Subcutaneous abdominal adipose tissue (tissue), 5 donors: ENCODE measurements around the gene ZFP64.

Source experiments
- H3K27ac ChIP-seq: one replicate; pipeline ENCODE4 v1.7.0; 2013; ENCODE audit warnings: low read depth, mild to moderate bottlenecking, inconsistent platforms, low read length, moderate library complexity
- H3K27me3 ChIP-seq, 5 donors: one replicate each; pipeline ENCODE4 v1.7.0; 2013; ENCODE audit warnings: low read length in 5 of 5, inconsistent platforms in 1 of 5; ENCODE audit not compliant: control insufficient read depth in 5 of 5, insufficient read depth in 4 of 5
- H3K36me3 ChIP-seq, 5 donors: one replicate each; pipeline ENCODE4 v1.7.0; 2013; ENCODE audit warnings: low read length in 5 of 5; ENCODE audit not compliant: control insufficient read depth in 5 of 5, insufficient read depth in 5 of 5
- H3K4me1 ChIP-seq, 5 donors: one replicate each; pipeline ENCODE4 v1.7.0; 2013; ENCODE audit warnings: low read length in 5 of 5, mild to moderate bottlenecking in 3 of 5, moderate library complexity in 1 of 5; ENCODE audit not compliant: control insufficient read depth in 5 of 5, insufficient read depth in 5 of 5
- H3K4me3 ChIP-seq, 5 donors: one replicate each; pipeline ENCODE4 v1.7.0; 2013; ENCODE audit warnings: low read length in 5 of 5, low read depth in 1 of 5
- H3K9ac ChIP-seq, 5 donors: one replicate each; pipeline ENCODE4 v1.7.0; 2013; ENCODE audit warnings: low read length in 5 of 5, mild to moderate bottlenecking in 4 of 5, moderate library complexity in 3 of 5
- H3K9me3 ChIP-seq, 5 donors: one replicate each; pipeline ENCODE4 v1.7.0; 2013; ENCODE audit warnings: low read length in 5 of 5; ENCODE audit not compliant: control insufficient read depth in 5 of 5
- donor health status: healthy.
- donor health status: healthy.
- donor health status: healthy.
- donor health status: healthy.
- donor health status: healthy.

ZFP64 gene

DNA sequence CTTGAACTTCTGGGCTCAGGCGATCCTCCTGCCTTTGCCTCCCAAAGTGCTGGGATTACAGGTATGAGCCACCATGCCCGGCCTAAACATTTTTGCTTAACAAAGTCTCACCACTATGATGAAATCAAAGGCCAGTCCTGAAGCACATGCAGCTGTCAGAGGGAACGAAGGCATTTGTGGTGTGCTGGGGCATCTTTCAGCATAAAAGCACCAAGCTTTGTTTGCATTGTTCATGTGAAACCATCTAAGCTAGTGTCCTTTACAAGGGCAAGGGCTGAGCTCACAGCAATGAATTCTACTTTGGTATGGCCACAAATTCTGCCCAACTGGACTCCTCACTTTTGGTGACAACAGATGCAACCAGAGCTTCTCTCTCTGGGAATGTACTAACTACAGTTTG lies 66.8 kb downstream of the ZFP64 start:
- Histone ChIP-seq H3K4me1 (no peaks in the 10 kb centered on the region), H3K36me3 (peaks cover 0 to 3% (median 0%) of the 10 kb centered on the region in 5 donors), H3K27me3 (no peaks in the 10 kb centered on the region), H3K27ac (no peak overlapping the region), H3K9me3 (peaks cover 0 to 7% (median 2%) of the 10 kb centered on the region in 5 donors), H3K9ac (no peak overlapping the region), H3K4me3 (no peak overlapping the region)

- no peak overlapping the region for H3K9ac ChIP-seq
- H3K36me3 ChIP-seq, result peaks cover 3 to 11% (median 5%) of the 10 kb centered on the region in 5 donors
- no peaks in the 10 kb centered on the region for H3K4me1 ChIP-seq
- H3K9me3 ChIP-seq, result peaks cover 0 to 9% (median 2%) of the 10 kb centered on the region in 5 donors
- no peaks in the 10 kb centered on the region for H3K27me3 ChIP-seq
- no peak overlapping the region for H3K27ac ChIP-seq
- no peak overlapping the region for H3K4me3 ChIP-seq
Observed at GRCh38 chr20:52118696-52119095, 72.9 kb downstream of the ZFP64 start.

DNA sequence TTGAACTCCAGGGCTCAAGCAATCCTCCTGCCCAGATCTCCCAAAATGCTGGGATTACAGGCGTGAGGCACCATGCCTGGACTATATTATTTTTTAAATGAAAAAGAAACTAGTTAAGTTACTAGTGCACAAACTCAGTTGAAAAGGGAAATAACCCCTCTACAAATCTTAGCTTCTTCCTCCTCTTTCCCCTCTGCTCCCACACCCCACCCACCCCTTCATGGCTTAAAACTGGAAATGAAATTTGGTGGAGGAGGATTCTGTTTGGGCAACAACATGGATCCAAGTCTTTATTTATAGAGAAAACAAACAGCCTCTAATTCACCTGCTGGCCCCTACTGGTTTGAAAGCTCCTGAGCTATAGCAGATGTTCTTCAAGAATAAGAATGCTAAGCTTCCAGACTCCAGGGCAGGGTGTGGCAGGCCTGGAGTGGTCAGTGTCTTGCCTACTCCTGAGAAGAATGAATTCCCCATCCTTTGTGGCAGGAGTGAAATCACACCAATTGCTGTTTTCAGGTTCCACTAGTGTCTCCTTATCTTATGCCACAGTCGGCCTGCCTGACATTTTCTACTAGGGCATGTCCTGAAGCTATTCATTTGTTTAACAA lies 73.5 kb downstream of the ZFP64 start:
- H3K27ac ChIP-seq, result no peak overlapping the region
- H3K36me3 ChIP-seq, result peaks cover 3 to 11% (median 5%) of the 10 kb centered on the region in 5 donors
- peaks cover 0 to 9% (median 2%) of the 10 kb centered on the region in 5 donors for H3K9me3 ChIP-seq

DNA sequence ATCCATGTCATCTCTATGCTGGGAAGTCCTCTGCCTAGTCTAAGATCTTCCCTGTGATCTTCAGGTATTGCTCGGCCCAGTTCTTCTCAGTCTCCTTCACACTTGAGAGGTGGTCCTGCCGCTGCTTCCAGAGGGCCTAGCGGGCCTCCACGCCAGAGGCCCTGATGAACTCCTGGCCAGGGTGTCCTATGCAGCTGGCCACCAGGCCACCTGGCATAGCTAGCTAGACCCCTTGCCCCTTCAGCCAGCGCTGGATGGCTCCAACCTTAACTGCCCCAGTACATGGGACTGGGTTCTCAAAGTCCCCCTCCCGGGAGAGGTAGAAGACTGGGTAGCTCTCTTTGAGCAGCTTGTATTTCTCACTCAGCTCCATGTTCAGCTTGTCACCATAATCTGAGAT lies 81.1 kb downstream of the ZFP64 start:
- Histone ChIP-seq H3K9ac (no peak overlapping the region), H3K27me3 (peaks cover 10 to 14% (median 11%) of the 10 kb centered on the region in 5 donors), H3K27ac (no peak overlapping the region), H3K4me3 (no peak overlapping the region), H3K36me3 (peaks cover 0 to 3% (median 0%) of the 10 kb centered on the region in 5 donors), H3K9me3 (no peaks in the 10 kb centered on the region), H3K4me1 (peaks cover 0 to 7% (median 7%) of the 10 kb centered on the region in 5 donors)

More for the DNA sequence above, 73.5 kb downstream of the ZFP64 start:
- Histone ChIP-seq H3K4me3 (no peak overlapping the region), H3K27me3 (no peaks in the 10 kb centered on the region), H3K9ac (no peak overlapping the region), H3K4me1 (no peaks in the 10 kb centered on the region)

DNA sequence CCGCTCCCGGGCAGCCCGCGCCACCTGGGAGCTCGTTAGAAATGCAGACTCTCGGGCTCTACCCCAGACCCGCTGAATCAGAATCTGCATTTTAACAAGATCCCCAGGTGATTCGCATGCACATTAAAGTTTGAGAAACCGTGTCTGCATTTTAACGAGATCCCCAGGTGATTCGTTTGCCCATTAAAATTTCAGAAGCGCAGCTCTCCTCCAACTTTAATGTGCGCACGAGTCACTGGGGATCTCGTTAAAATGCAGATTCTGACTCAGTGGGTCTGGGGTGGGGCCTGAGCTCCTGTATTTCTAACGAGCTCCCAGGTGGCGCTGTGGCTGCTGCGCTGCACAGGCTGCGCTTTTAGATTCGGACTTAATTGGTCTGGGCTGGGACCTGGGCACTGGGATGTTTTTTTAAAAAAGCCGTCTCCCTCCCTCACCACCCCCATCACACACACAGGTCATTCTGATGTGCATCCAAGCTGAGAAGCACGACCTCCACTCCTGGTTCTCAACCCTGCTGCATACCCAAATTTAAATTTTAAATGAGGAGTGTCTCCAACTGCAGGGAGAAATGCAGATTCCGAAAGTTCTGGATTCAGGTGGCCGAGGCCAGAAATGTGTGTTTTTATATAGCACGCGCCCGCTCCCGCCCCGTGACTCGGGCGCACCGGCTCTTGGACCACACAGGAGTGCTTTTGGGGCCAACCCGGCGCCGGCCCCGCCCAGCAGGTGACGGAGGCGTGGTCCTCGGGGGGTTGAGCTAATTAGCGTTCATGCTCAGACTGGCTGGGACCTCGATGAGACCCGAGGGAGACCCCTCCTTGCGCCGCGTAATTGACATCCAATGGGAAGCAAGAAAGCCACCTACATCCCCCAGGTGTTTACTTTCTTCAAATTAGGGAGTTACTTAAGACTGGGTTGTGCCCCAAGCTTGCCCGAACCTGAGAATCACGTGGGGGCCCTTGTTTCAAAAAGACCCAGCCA lies 85.8 kb downstream of the ZFP64 start:
- peaks cover 0 to 30% (median 26%) of the 10 kb centered on the region in 5 donors for H3K4me1 ChIP-seq
- H3K27ac ChIP-seq, result no peak overlapping the region
- H3K9ac ChIP-seq, result no peak overlapping the region
- peak overlapping the region; percentile 22 to 59 (median 42) for H3K4me3 ChIP-seq
- no peaks in the 10 kb centered on the region for H3K9me3 ChIP-seq
- peaks cover 0 to 3% (median 0%) of the 10 kb centered on the region in 5 donors for H3K36me3 ChIP-seq
- H3K27me3 ChIP-seq, result peaks cover 23 to 32% (median 31%) of the 10 kb centered on the region in 5 donors

- Histone ChIP-seq H3K27me3 (peaks cover 23 to 32% (median 31%) of the 10 kb centered on the region in 5 donors), H3K9me3 (no peaks in the 10 kb centered on the region), H3K9ac (no peak overlapping the region), H3K36me3 (no peaks in the 10 kb centered on the region), H3K27ac (no peak overlapping the region), H3K4me3 (peak overlapping the region in 4 of 5 donors; percentile 40 to 59 (median 46)), H3K4me1 (peaks cover 0 to 30% (median 26%) of the 10 kb centered on the region in 5 donors)
Observed at GRCh38 chr20:52104546-52105441, 86.8 kb downstream of the ZFP64 start.

- Histone ChIP-seq H3K27me3 (peaks cover 23 to 32% (median 31%) of the 10 kb centered on the region in 5 donors), H3K27ac (no peak overlapping the region), H3K4me1 (peaks cover 0 to 30% (median 26%) of the 10 kb centered on the region in 5 donors), H3K4me3 (peak overlapping the region in 2 of 5 donors; percentile 42 to 59), H3K9ac (peak overlapping the region in 1 of 5 donors; percentile 20), H3K36me3 (no peaks in the 10 kb centered on the region), H3K9me3 (no peaks in the 10 kb centered on the region)
Observed at GRCh38 chr20:52103913-52104545, 87.5 kb downstream of the ZFP64 start.

GRCh38 chr20:52103335-52103912 lies 88.2 kb downstream of the ZFP64 start:
- Histone ChIP-seq H3K4me1 (peaks cover 0 to 30% (median 26%) of the 10 kb centered on the region in 5 donors), H3K4me3 (peak overlapping the region in 1 of 5 donors; percentile 59), H3K9me3 (no peaks in the 10 kb centered on the region), H3K36me3 (no peaks in the 10 kb centered on the region), H3K9ac (no peak overlapping the region), H3K27ac (no peak overlapping the region), H3K27me3 (peaks cover 23 to 32% (median 31%) of the 10 kb centered on the region in 5 donors)

DNA sequence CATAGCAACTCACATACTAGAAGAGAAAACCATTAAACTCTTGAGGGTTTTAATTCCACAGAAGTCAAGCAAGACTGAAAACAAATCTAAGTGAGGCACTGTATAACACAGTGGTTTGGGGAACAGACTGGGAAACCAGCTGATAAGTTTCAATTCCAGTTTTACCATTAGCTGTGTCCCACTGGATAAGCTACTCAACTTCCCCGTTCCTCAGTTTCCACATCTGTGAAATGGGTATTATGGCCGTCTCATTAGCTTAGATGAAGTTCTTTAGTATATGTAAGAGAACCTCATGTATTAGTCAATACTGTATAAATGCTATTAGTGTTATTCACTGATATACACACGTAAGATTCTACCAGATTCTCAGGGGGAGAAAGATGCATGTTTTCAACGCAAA lies 89.0 kb downstream of the ZFP64 start:
- Histone ChIP-seq H3K27me3 (peaks cover 23 to 32% (median 31%) of the 10 kb centered on the region in 5 donors), H3K4me3 (no peak overlapping the region), H3K4me1 (peaks cover 0 to 30% (median 26%) of the 10 kb centered on the region in 5 donors), H3K27ac (no peak overlapping the region), H3K36me3 (peaks cover 0 to 5% (median 3%) of the 10 kb centered on the region in 5 donors), H3K9ac (no peak overlapping the region), H3K9me3 (no peaks in the 10 kb centered on the region)
